Body of pancreas (tissue), 4 donors: Measurements from ENCODE around the gene TMEM43.

Experiments
- CTCF ChIP-seq, 7 experiments: fragments of 450-650 bp in 4 of 7; fragments of 200-600 bp in 3 of 7; sonication (generic) in 3 of 7; IDR thresholded peaks; one replicate each; pipeline ENCODE4 v1.5.1; 2016 to 2019; ENCODE audit warnings: antibody characterized with exemption in 7 of 7
- POLR2A ChIP-seq, 3 donors: fragments of 450-650 bp; IDR thresholded peaks; one replicate each; pipeline ENCODE4 v1.6.1; 2016; ENCODE audit warnings: antibody characterized with exemption in 3 of 3, mild to moderate bottlenecking in 2 of 3

- TF ChIP-seq CTCF (IDR thresholded peaks at IDR 0.05) (no peak), POLR2A (IDR thresholded peaks at IDR 0.05) (no peak)
Measured at GRCh38 chr3:14126017-14126886, 1.4 kb downstream of the TMEM43 start.
